ENCODE data around the gene AFAP1. TPM values are rescaled to one million over a fixed set of nuclear protein-coding genes. Genes with fewer than 3 reads are reported as not detected.

The AFAP1 gene
- total and polyA plus RNA-seq, 2 donors (not counting 3 experiments of a cell fraction or from before 2014, with no cell fraction given) = 32.3 to 103 TPM

- DNase-seq (ENCODE audit: low read depth, low spot score) = no peak
- FAIRE-seq = no peak
- CTCF ChIA-PET = no interaction called here
- POLR2A ChIA-PET = no interaction called here
- Histone ChIP-seq H3K4me1 (ENCODE audit: control insufficient read depth, extremely low read depth, insufficient read depth, low read length) (no peaks in the 10 kb centered on the region), H2AFZ (ENCODE audit: low read depth, low read length) (no peak overlapping the region), H3K9ac (replicated peaks; ENCODE audit: extremely low read depth, insufficient read depth, low read length) (no peak overlapping the region), H3K9me3 (replicated peaks; ENCODE audit: control insufficient read depth, insufficient read depth, low read length) (no peaks in the 10 kb centered on the region), H4K20me1 (replicated peaks; ENCODE audit: control insufficient read depth, extremely low read depth, insufficient read depth, low read length) (no peaks in the 10 kb centered on the region), H3K4me2 (ENCODE audit: insufficient read depth, low read length) (no peak overlapping the region), H3K36me3 (ENCODE audit: control insufficient read depth in 2 of 2, extremely low read depth in 1 of 2, insufficient read depth in 2 of 2, low read length in 2 of 2) (no peaks in the 10 kb centered on the region), H3K27ac (ENCODE audit: insufficient read depth, low read depth, low read length) (no peak overlapping the region), H3K4me3 (replicated peaks in 1 of 3; ENCODE audit: insufficient read depth in 1 of 3, low read depth in 1 of 3, low read length in 3 of 3) (no peak overlapping the region), H3K9me1 (replicated peaks; ENCODE audit: control insufficient read depth, extremely low read depth, insufficient read depth, low read length) (no peaks in the 10 kb centered on the region), H3K27me3 (ENCODE audit: control insufficient read depth in 2 of 2, insufficient read depth in 2 of 2, low read length in 2 of 2) (no peaks in the 10 kb centered on the region), H3K79me2 (ENCODE audit: control insufficient read depth, insufficient read depth, low read length) (no peaks in the 10 kb centered on the region)
- dilution Hi-C loops (cut with MboI; ENCODE audit: extremely low pct_ligation_motif_present, low sequenced_read_pairs) = no loop called here
- no peak for TF ChIP-seq CTCF (IDR thresholded peaks at IDR 0.05; ENCODE audit: extremely low read depth in 1 of 2, insufficient read depth in 1 of 2, low read depth in 1 of 2, low read length in 2 of 2)
- TF ChIP-seq EZH2 (IDR thresholded peaks at IDR 0.05; ENCODE audit: borderline replicate concordance, low read depth, low read length, severe bottlenecking) = no peak
- no peak for TF ChIP-seq MAX (IDR thresholded peaks at IDR 0.05; ENCODE audit: insufficient read depth, insufficient read length)
- intact Hi-C loops (cut with micrococcal nuclease) = no loop called here
- no TSS peak for BruUV-seq (replicated peaks)
Measured at GRCh38 chr4:7709431-7709830, 230.2 kb downstream of the AFAP1 start.

GRCh38 chr4:7708981-7709380 lies 230.7 kb downstream of the AFAP1 start:
- no peaks in the 10 kb centered on the region for H3K9me1 ChIP-seq (replicated peaks; ENCODE audit: control insufficient read depth, extremely low read depth, insufficient read depth, low read length)
- no TSS peak for BruUV-seq (replicated peaks)
- no peak overlapping the region for H3K27ac ChIP-seq (ENCODE audit: insufficient read depth, low read depth, low read length)
- H3K79me2 ChIP-seq (ENCODE audit: control insufficient read depth, insufficient read depth, low read length) = no peaks in the 10 kb centered on the region
- no peaks in the 10 kb centered on the region for H3K9me3 ChIP-seq (replicated peaks; ENCODE audit: control insufficient read depth, insufficient read depth, low read length)
- H2AFZ ChIP-seq (ENCODE audit: low read depth, low read length) = no peak overlapping the region
- no peak for TF ChIP-seq POLR2AphosphoS5 (IDR thresholded peaks at IDR 0.05; ENCODE audit: insufficient read depth, low read depth, low read length)
- TF ChIP-seq JUN (IDR thresholded peaks at IDR 0.05; ENCODE audit: borderline replicate concordance, insufficient read depth, insufficient read length, low read depth) = no peak
- no peak for TF ChIP-seq POLR2A (IDR thresholded peaks at IDR 0.05; ENCODE audit: low read depth, low read length)
- no peak for TF ChIP-seq EZH2 (IDR thresholded peaks at IDR 0.05; ENCODE audit: borderline replicate concordance, low read depth, low read length, severe bottlenecking)
- TF ChIP-seq MYC (IDR thresholded peaks at IDR 0.05; ENCODE audit: low read depth, low read length) = no peak
- no peak for TF ChIP-seq CTCF (IDR thresholded peaks at IDR 0.05; ENCODE audit: extremely low read depth in 1 of 2, insufficient read depth in 1 of 2, low read depth in 1 of 2, low read length in 2 of 2)
- no peak for TF ChIP-seq FOS (IDR thresholded peaks at IDR 0.05; ENCODE audit: borderline replicate concordance, insufficient read depth, low read length)
- TF ChIP-seq MAX (IDR thresholded peaks at IDR 0.05; ENCODE audit: insufficient read depth, insufficient read length) = no peak
- no peak for TF ChIP-seq GATA2 (IDR thresholded peaks at IDR 0.05; ENCODE audit: insufficient read depth, insufficient read length, low read depth, low read length)
- intact Hi-C loops (cut with micrococcal nuclease) = no loop called here
- no peak overlapping the region for H3K4me3 ChIP-seq (replicated peaks in 1 of 3; ENCODE audit: insufficient read depth in 1 of 3, low read depth in 1 of 3, low read length in 3 of 3)
- no peaks in the 10 kb centered on the region for H4K20me1 ChIP-seq (replicated peaks; ENCODE audit: control insufficient read depth, extremely low read depth, insufficient read depth, low read length)
- no peaks in the 10 kb centered on the region for H3K36me3 ChIP-seq (ENCODE audit: control insufficient read depth in 2 of 2, extremely low read depth in 1 of 2, insufficient read depth in 2 of 2, low read length in 2 of 2)
- CTCF ChIA-PET = no interaction called here
- H3K9ac ChIP-seq (replicated peaks; ENCODE audit: extremely low read depth, insufficient read depth, low read length) = no peak overlapping the region
- no peak for DNase-seq (ENCODE audit: low read depth, low spot score)
- no peaks in the 10 kb centered on the region for H3K27me3 ChIP-seq (ENCODE audit: control insufficient read depth in 2 of 2, insufficient read depth in 2 of 2, low read length in 2 of 2)
- H3K4me1 ChIP-seq (ENCODE audit: control insufficient read depth, extremely low read depth, insufficient read depth, low read length) = no peaks in the 10 kb centered on the region
- no peak overlapping the region for H3K4me2 ChIP-seq (ENCODE audit: insufficient read depth, low read length)
- dilution Hi-C loops (cut with MboI; ENCODE audit: extremely low pct_ligation_motif_present, low sequenced_read_pairs) = no loop called here
- POLR2A ChIA-PET = no interaction called here
- no peak for FAIRE-seq
